Activated T-cell treated with anti-CD3 and anti-CD28 coated beads for 24 hours (primary cell): Measurements from ENCODE around the gene POLG.

ENCODE experiments used
- DNase-seq: peaks from one replicate; pipeline ENCODE4 v3.0.0-alpha.2; 2020; ENCODE audit warnings: low read depth

The POLG gene

GRCh38 chr15:89356634-89357298 is 22.1 kb upstream of the POLG start:
- DNase-seq = no peak

- DNase-seq = no peak
These were observed 19.4 kb upstream of the POLG start for GRCh38 chr15:89353991-89354390.

- no peak for DNase-seq
These were observed 17.9 kb upstream of the POLG start for GRCh38 chr15:89352476-89352875.

- DNase-seq = no peak
These were observed 14.6 kb upstream of the POLG start for GRCh38 chr15:89349206-89349558.

- DNase-seq = no peak
These were observed 12.1 kb upstream of the POLG start for GRCh38 chr15:89346516-89347231.

- no peak for DNase-seq
These were observed 10.6 kb upstream of the POLG start for GRCh38 chr15:89345248-89345647.

GRCh38 chr15:89342840-89343239 is 8.2 kb upstream of the POLG start:
- DNase-seq = no peak

- DNase-seq = no peak
These were observed 6.8 kb upstream of the POLG start for GRCh38 chr15:89341316-89342005.

GRCh38 chr15:89340573-89340972 is 5.9 kb upstream of the POLG start:
- DNase-seq = no peak

- DNase-seq = no peak
These were observed 3.4 kb upstream of the POLG start for GRCh38 chr15:89338036-89338435.

GRCh38 chr15:89335298-89336041 is 846 bp upstream of the POLG start:
- no peak for DNase-seq

- DNase-seq = no peak
These were observed 590 bp downstream of the POLG start for GRCh38 chr15:89333959-89334509.

GRCh38 chr15:89333011-89333860 is 1.4 kb downstream of the POLG start:
- DNase-seq = no peak

GRCh38 chr15:89332446-89332845 is 2.2 kb downstream of the POLG start:
- DNase-seq = no peak

GRCh38 chr15:89330881-89331595 is 3.6 kb downstream of the POLG start:
- no peak for DNase-seq

- no peak for DNase-seq
These were observed 4.5 kb downstream of the POLG start for GRCh38 chr15:89330119-89330518.

- DNase-seq = peak; percentile 10
These were observed 5.1 kb downstream of the POLG start for GRCh38 chr15:89329329-89330084.

GRCh38 chr15:89328398-89329254 is 6.0 kb downstream of the POLG start:
- no peak for DNase-seq

- DNase-seq = no peak
These were observed 7.5 kb downstream of the POLG start for GRCh38 chr15:89327113-89327512.
